Prostate gland (tissue), 2 donors: ENCODE results near the gene JPH4.

Experiments
- POLR2A ChIP-seq: fragments of 450-650 bp; IDR thresholded peaks from one replicate; pipeline ENCODE4 v1.6.1; 2016; ENCODE audit warnings: antibody characterized with exemption, mild to moderate bottlenecking
- POLR2AphosphoS5 ChIP-seq: sonication (generic); formaldehyde crosslinking; IDR thresholded peaks from one replicate; pipeline ENCODE4 v1.6.1; 2017; ENCODE audit warnings: antibody characterized with exemption
- TF ChIP-seq, protein P1 (sequence below), 4 experiments: fragments of 200-600 bp in 2 of 4; fragments of 450-650 bp in 2 of 4; sonication (generic) in 2 of 4; IDR thresholded peaks; 1 replicate in 3 of 4; 2 replicates in 1 of 4; pipeline ENCODE4 v1.5.1; 2016 to 2019; ENCODE audit warnings: antibody characterized with exemption in 4 of 4, mild to moderate bottlenecking in 2 of 4, moderate library complexity in 2 of 4

DNA sequence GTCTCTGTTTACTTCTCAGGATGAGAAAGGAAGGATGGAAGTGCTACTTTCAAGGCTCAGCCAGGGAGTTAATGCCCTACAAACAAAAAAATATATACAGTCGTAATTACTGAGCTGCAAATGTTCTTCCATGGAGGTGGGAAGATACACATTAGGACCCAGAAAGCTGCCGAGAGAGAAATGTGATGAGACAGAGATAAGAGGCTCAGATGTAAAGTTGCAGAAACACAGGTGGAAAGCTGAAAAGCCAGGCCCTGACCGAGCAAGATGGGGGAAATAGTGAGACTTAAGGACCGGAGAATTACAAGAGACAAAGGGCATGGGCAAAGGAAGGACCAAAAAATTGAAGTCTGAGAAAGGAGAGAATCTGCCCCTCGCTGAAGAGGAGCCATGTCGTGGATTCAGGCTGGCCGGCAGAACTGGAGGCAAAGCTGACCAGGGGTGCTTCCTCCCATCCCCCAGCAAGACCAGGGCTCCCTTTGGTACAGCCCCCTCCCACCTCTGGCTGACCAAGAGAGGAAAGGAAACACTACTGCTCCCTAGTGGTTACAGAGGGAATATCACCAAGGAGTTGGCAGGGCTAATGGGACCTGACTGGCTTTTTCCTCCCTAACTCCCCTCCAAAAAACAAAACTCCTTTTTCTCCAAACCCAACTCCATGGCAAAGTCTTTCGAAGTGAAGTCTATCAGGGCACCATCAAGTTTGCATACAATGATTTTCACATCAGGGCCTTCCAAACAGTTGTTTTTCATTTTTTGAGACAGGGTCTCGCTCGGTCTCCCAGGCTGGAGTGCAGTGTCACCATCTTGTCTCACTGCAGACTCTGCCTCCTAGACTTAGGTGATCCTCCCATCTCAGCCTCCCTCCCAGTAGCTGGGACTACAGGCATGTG lies 39.1 kb downstream of the JPH4 start:
- TF ChIP-seq, protein P1, sequence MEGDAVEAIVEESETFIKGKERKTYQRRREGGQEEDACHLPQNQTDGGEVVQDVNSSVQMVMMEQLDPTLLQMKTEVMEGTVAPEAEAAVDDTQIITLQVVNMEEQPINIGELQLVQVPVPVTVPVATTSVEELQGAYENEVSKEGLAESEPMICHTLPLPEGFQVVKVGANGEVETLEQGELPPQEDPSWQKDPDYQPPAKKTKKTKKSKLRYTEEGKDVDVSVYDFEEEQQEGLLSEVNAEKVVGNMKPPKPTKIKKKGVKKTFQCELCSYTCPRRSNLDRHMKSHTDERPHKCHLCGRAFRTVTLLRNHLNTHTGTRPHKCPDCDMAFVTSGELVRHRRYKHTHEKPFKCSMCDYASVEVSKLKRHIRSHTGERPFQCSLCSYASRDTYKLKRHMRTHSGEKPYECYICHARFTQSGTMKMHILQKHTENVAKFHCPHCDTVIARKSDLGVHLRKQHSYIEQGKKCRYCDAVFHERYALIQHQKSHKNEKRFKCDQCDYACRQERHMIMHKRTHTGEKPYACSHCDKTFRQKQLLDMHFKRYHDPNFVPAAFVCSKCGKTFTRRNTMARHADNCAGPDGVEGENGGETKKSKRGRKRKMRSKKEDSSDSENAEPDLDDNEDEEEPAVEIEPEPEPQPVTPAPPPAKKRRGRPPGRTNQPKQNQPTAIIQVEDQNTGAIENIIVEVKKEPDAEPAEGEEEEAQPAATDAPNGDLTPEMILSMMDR (IDR thresholded peaks at IDR 0.05), result peak; percentile 40 to 68 (median 56)
- TF ChIP-seq POLR2AphosphoS5, result no peak
- TF ChIP-seq POLR2A, result no peak
